HG03097 (cell line): ENCODE measurements around the gene CAPNS1.
"Not testable (repeated sequence)": the region's sequence is repeated elsewhere in the genome, so short reads cannot be mapped to it uniquely, and the experiment has no call there.

Experiments
- ATAC-seq: cut with Tn5 transposase; IDR thresholded peaks from one replicate; pipeline ENCODE4 v1.9.1; 2021; ENCODE audit not compliant: unreplicated experiment, low FRiP score

CAPNS1 gene

DNA sequence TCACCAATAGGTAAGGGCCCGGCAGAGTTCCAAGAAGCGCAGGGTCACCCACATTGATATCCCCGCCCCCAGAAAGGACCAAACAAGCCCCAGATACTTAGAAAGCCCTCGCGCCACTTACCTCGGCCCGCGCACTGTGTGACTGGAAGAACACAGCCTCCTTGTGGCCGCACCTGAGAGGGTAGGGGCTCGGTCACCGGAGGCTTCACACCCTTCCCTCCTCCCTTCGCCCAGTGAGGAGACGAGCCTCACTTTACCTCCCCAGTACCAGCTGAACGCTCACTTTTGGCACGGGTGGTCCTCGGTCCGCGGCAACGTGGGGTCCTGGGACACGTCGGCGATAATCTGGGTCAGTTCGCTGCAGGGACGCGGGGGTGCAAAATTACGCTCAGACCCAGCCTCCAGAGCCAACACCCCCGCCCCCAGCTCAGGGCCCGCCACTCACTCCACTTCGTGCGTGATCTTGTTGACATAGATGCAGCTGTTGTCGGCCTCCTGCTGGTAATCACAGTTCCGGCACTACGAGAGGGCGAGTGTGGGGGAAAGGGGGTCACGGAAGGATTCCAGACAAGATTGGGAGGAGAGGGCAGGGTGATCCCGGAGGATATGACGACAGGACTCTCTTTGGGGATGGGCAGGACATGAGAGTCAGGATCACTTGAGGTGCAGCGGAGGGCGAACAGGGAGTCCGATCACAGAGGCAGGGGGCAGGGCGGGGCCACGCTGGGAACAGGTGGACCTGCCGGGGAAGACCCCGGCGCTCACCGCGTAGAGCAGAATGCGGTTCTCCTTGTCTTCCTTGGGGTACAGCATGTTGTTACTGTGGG is 25.8 kb upstream of the CAPNS1 start:
- no peak for ATAC-seq

DNA sequence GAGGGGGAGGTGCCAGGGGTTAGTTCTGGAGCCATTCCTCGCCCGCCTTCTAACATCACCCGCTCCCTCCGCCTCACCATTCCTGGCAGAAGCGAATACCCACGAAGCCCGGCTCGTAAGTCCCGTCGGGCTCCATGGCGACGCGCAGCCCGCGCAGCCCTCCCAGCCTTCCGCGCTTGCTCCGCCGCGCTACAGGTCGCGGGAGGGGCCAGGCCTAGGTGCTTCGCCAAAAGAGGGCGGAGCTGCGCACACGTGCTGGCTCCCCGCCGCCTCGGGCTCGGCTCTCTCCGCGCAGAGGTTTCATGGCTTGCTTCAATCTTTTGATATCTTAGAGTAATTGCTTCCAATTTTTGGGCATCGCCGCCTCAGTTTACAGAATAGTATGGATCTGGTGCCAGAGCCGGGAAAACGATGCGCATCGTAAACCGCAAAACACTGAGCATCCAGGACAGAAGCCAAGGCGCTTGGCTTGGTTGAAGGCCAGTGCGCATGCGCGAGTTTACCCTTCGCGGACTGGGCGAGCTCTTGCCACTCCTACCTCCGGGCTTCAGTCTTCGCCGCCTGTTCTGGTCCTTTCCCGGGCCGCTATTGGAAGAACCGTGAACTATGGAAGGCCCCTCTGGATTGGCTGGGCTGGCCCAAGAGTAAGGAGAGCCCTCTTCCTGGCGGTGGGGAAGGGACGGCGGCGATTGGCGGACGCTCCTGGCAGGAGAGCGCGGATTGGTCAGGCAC is 25.0 kb upstream of the CAPNS1 start, which contains the start of gene POLR2I:
Gene POLR2I (minus strand): TSS at position 155 of the 732 bp plus-strand sequence. CDS start 19 bp downstream, at position 136.
- ATAC-seq = peak; percentile 70

- no peak for ATAC-seq
These were observed 24.2 kb upstream of the CAPNS1 start, which contains the start of gene TBCB for GRCh38 chr19:36115453-36116343. TSS of gene TBCB (plus strand) at chr19:36115468. CDS start at chr19:36115561, 93 bp downstream.

- ATAC-seq = no peak
These were observed 23.6 kb upstream of the CAPNS1 start for GRCh38 chr19:36116344-36116637.

DNA sequence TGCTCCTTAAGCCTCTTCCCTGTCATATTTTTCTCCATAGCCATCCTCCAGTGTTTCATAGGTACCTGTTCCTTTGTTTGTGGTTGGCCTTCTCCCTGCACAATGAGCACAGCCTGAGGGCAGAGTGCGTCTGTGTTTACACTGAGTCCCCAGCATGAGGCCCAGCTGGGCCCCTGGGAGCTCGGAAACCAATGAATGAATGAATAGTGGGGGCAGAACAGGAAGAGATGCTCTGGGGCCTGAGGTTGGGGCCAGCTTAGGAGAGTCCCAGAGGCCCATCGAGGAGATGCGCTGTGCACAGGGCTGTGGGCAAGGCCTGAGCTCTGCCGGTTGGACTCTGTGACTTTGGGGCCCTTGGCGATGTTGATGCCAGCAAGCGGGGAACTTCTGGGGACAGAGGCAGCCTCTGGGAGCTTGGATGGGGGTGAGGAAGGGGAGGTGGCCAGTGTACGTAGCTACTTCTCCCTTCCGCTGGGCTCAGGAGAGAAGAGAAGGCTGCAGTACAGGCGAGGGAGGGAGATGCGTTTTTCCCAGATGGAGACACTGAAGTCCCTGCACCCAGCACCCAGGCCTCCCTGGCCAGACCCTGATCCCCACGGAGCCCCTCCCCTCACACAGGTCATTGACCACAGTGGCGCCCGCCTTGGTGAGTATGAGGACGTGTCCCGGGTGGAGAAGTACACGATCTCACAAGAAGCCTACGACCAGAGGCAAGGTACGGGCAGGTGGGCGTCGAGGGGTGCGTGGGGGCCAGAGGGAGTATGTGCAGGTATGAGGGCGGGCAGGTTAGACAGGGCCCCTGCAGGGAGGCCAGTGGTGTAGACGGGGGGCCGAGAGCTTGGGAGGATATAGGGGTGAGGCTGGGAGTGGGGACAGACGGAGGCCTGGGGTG is 19.5 kb upstream of the CAPNS1 start:
- no peak for ATAC-seq

GRCh38 chr19:36120984-36121358 is 18.9 kb upstream of the CAPNS1 start:
- no peak for ATAC-seq

DNA sequence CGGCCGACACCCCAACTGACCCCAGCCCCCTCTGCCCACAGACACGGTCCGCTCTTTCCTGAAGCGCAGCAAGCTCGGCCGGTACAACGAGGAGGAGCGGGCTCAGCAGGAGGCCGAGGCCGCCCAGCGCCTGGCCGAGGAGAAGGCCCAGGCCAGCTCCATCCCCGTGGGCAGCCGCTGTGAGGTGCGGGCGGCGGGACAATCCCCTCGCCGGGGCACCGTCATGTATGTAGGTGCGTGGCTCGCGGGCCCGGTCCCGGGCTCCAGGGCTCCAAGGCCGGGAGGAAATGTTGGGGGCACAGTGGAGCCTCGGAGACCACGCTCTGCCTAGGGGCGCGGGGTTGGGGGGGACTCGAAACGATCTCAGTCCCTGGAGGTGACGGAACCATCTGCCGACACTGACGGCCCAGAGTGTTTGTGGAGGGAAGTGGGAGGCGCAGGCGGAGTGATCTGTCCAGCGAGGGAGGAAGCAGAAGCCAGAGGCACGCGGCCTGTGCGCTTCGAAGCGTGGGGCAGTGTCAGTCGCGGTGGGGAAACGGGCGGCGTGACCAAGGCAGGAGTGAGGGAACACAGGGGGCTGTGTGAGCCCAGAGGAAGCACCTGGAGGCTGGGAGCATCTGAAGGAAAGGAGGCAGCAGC is 18.3 kb upstream of the CAPNS1 start:
- no peak for ATAC-seq

DNA sequence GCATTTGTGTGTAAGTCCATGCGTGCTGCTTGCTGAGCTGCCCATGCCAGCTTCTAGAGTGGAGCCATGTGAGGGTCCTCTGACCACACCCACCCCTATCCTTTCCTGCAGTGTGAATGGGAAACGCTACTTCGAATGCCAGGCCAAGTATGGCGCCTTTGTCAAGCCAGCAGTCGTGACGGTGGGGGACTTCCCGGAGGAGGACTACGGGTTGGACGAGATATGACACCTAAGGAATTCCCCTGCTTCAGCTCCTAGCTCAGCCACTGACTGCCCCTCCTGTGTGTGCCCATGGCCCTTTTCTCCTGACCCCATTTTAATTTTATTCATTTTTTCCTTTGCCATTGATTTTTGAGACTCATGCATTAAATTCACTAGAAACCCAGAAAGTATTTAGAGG is 14.3 kb upstream of the CAPNS1 start:
- no peak for ATAC-seq

DNA sequence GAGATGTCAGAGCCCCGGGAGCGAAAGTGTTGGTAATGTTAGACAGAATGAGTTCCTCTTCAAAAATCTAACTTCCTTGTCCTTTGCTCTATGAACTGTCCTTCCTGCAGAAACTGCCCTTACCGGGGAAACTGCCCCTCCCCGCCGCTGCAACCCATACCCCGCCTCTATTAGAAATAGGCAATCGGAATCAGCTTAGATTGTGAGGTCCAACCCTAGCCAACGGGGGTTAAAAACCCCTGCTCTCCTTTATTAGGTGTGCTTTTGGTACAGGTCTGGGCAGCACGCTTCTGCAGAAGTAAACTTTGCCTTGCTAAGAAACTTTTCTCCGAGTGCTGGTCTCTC is 11.5 kb upstream of the CAPNS1 start:
- ATAC-seq = no peak

- not testable (repeated sequence) for ATAC-seq
These were observed 8.6 kb upstream of the CAPNS1 start for GRCh38 chr19:36131221-36131620.

DNA sequence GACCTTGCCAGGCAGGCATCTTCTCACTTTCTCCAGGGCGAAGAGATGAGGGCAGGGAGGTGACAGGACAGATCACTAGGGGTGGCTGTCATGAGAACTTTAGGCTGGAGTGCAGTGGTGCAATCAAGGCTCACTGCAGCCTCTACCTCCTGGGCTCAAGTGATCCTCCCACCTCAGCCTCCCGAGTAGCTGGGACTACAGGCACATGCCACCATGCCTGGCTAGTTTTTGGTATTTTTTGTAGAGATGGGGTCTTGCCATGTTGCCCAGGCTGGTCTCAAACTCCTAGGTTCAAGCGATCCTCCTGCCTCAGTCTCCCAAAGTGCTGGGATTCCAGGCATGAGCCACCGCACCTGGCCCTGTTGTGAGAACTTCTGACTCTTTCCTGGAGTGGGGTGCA is 5.0 kb upstream of the CAPNS1 start:
- ATAC-seq = not testable (repeated sequence)

GRCh38 chr19:36136964-36137686 is 2.7 kb upstream of the CAPNS1 start:
- ATAC-seq = no peak

GRCh38 chr19:36139120-36139472 is 770 bp upstream of the CAPNS1 start:
- no peak for ATAC-seq

- ATAC-seq = no peak
These were observed 605 bp downstream of the CAPNS1 start for GRCh38 chr19:36140304-36141038.

DNA sequence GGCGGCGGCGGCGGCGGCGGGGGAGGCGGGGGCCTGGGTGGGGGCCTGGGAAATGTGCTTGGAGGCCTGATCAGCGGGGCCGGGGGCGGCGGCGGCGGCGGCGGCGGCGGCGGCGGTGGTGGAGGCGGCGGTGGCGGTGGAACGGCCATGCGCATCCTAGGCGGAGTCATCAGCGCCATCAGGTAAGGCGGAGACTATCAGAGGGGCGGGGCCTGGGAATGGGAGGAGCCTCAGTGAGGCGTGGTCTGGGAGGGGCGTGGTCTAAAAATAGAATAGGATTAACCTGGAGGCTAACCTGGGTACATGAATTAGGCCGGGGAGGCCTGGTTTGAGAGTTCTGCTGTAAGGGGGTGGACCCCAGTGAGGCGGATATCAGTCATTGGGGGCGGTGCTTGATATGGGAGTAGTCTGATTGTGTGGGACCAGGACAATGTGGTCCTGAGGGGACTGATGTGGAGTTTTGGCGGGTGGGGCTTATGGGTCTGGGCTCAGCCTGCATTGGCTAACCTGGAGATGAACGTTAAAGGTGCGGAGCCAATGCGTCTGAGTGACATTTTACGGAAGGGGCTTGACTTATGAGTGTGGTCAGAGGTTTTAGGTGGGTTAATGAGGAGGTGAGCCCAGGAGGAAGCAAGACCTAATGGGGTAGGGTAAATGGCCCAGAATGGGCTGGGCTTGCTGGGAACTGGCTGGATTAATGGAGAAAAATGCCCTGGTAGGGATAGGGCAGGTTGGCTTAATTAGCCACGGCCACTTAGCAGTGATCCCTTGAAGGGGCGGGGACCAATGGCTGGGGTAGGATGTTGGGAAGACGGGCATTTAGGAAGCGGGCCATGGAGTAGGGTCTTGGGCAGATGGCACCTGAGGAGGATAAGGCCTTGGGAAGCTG is 1.4 kb downstream of the CAPNS1 start:
- no peak for ATAC-seq

- ATAC-seq = no peak
These were observed 2.2 kb downstream of the CAPNS1 start for GRCh38 chr19:36142046-36142445.

DNA sequence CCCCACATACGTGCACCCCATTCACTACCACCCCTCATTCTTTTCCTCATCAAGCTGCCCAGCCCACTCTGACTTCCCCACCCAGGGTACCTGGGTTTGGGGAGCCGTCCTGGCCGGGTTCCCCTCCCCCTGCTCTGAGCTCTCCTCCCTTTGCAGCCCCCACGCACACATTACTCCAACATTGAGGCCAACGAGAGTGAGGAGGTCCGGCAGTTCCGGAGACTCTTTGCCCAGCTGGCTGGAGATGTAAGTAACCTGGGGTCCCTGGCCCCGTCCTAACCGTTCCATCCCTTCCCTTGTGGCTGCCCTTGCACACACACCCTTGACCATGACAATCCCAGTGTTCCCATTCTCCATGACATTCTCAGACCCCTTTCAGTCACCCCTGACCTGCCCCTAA is 2.6 kb downstream of the CAPNS1 start:
- ATAC-seq = no peak
